ENCODE measurements around the gene MTF2.

The MTF2 gene

GRCh38 chr1:93137604-93138292 lies 58.7 kb downstream of the MTF2 start:
- TF ChIP-seq CTCF (IDR thresholded peaks at IDR 0.05; ENCODE audit: low read depth, low read length) = no peak
- no peak overlapping the region for H3K4me3 ChIP-seq (ENCODE audit: low read depth, low read length)

DNA sequence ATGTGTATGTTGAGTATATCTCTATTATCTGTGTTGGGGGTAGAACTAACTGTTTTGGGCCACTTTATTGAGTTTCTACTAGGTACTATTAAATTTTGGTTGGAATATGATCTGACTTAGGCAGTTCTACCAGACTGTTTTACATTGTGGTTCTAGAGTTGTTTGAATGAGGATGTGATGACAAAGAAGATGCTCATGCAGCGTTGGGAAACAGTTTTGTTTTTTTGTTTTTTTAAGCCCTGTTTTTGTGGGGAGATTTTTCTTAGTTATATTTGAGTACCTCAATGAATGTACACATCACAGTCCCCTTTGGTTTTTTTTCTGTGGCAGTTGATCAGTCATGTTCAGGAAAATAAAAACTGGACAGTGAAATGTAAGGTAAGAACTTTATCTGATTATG lies 61.0 kb downstream of the MTF2 start:
- no peak for TF ChIP-seq CTCF (IDR thresholded peaks at IDR 0.05; ENCODE audit: low read depth, low read length)
- no peak overlapping the region for H3K4me3 ChIP-seq (ENCODE audit: low read depth, low read length)

DNA sequence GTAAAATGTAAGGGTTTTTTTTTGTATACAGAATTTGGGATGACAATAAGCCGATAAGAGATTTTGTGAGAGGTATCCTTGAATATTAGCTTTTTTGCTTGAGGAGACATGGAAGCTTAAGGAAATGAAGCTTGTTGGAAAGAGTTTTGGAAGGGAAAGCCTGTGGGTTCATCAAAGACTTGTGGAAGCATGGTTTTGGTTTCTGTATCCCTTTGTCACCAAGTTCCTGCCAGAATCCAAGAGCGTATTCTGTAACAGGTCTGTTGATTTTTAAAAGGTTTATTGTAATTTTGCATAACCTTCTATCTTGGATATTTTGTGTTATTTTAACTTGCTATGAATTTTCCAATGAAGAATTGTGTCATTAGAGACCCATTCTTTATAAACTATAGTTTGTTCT lies 63.1 kb downstream of the MTF2 start:
- H3K4me3 ChIP-seq (ENCODE audit: low read depth, low read length) = no peak overlapping the region
- no peak for TF ChIP-seq CTCF (IDR thresholded peaks at IDR 0.05; ENCODE audit: low read depth, low read length)

DNA sequence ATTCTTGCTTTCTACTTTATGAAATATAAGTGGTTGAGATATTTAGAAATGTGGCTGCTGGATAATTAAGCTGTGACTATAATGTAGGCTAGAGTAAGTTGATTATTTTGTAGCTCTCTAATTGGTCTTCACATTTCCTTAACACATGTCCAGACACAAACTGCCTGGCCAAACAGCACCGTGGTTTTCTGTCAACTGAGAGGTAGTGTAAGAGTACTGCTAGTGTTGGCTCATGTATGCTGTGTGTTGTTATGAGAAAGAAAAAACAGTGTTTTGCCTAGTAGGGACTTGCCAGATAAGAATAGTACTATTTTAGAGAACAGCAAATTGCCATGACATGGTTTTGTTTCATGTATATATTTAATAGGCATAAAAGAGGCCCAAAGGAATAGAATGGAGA lies 64.1 kb downstream of the MTF2 start:
- no peak overlapping the region for H3K4me3 ChIP-seq (ENCODE audit: low read depth, low read length)
- TF ChIP-seq CTCF (IDR thresholded peaks at IDR 0.05; ENCODE audit: low read depth, low read length) = no peak

DNA sequence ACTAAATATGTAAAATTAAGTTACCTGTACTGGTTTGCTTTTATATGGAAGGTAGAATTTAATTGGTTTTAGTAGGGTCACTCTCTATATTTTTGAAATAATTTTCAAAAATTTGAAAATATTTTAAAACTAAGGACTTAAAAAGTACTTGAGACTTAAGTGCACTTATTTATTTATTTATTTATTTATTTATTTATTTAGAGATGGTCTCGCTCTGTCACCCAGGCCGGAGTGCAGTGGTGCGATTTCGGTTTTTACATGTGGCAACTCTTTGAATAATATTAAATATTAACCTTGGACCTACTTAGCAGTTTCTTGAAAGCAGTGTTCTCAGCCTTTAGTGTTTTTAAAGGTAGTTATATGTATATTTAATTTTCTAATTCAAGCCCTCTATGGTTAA lies 64.7 kb downstream of the MTF2 start:
- TF ChIP-seq CTCF (IDR thresholded peaks at IDR 0.05; ENCODE audit: low read depth, low read length) = no peak
- no peak overlapping the region for H3K4me3 ChIP-seq (ENCODE audit: low read depth, low read length)

GRCh38 chr1:93148001-93148400 lies 68.9 kb downstream of the MTF2 start:
- no peak overlapping the region for H3K4me3 ChIP-seq (ENCODE audit: low read depth, low read length)
- no peak for TF ChIP-seq CTCF (IDR thresholded peaks at IDR 0.05; ENCODE audit: low read depth, low read length)

GRCh38 chr1:93150729-93151128 lies 71.6 kb downstream of the MTF2 start:
- H3K4me3 ChIP-seq (ENCODE audit: low read depth, low read length) = no peak overlapping the region

More at GRCh38 chr1:93150729-93151128, 71.6 kb downstream of the MTF2 start:
- TF ChIP-seq CTCF (IDR thresholded peaks at IDR 0.05; ENCODE audit: low read depth, low read length) = no peak

All from WI38 (cell line).